Trophoblast cell (in vitro differentiated cells and primary cell): ENCODE measurements around the gene CPT2.

Experiments used
- DNase-seq, 2 donors: peaks; one replicate each; pipeline ENCODE4 v3.0.0-alpha.2; 2016
- H2AFZ ChIP-seq: 2 replicates; pipeline ENCODE4 v1.6.1; 2013; ENCODE audit warnings: low read length, moderate library complexity, mild to moderate bottlenecking; ENCODE audit not compliant: insufficient read depth, poor library complexity
- H2AK5ac ChIP-seq: 2 replicates; pipeline ENCODE4 v1.6.1; 2013; ENCODE audit warnings: mild to moderate bottlenecking, low read length
- H2BK120ac ChIP-seq: 2 replicates; pipeline ENCODE4 v1.6.1; 2013; ENCODE audit warnings: low read length, mild to moderate bottlenecking, moderate library complexity; ENCODE audit not compliant: insufficient read depth, poor library complexity
- H2BK12ac ChIP-seq: 2 replicates; pipeline ENCODE4 v1.6.1; 2013; ENCODE audit warnings: mild to moderate bottlenecking, low read length, moderate library complexity
- H2BK5ac ChIP-seq: 2 replicates; pipeline ENCODE4 v1.6.1; 2013; ENCODE audit warnings: low read length, low read depth, moderate library complexity, mild to moderate bottlenecking; ENCODE audit not compliant: poor library complexity
- H3K14ac ChIP-seq: 2 replicates; pipeline ENCODE4 v1.6.1; 2013; ENCODE audit warnings: mild to moderate bottlenecking, low read length
- H3K18ac ChIP-seq: 2 replicates; pipeline ENCODE4 v1.6.1; 2013; ENCODE audit warnings: mild to moderate bottlenecking, low read length
- H3K23ac ChIP-seq: 2 replicates; pipeline ENCODE4 v1.6.1; 2013; ENCODE audit warnings: low read length
- H3K27ac ChIP-seq: 2 replicates; pipeline ENCODE4 v1.5.1; 2013; ENCODE audit warnings: low read depth, mild to moderate bottlenecking, inconsistent platforms, low read length, moderate library complexity
- H3K27me3 ChIP-seq: 2 replicates; pipeline ENCODE4 v1.6.1; 2013; ENCODE audit warnings: inconsistent platforms, mild to moderate bottlenecking, low read length, moderate library complexity; ENCODE audit not compliant: insufficient read depth
- H3K36me3 ChIP-seq, 2 experiments: 1 replicate in 1 of 2; 2 replicates in 1 of 2; pipeline ENCODE4 v1.6.1; 2013; ENCODE audit warnings: low read length in 2 of 2, mild to moderate bottlenecking in 2 of 2, moderate library complexity in 1 of 2; ENCODE audit not compliant: insufficient read depth in 2 of 2, control insufficient read depth in 1 of 2
- H3K4ac ChIP-seq: 2 replicates; pipeline ENCODE4 v1.6.1; 2013; ENCODE audit warnings: low read depth, mild to moderate bottlenecking, low read length, moderate library complexity
- H3K4me1 ChIP-seq, 2 experiments: 1 replicate in 1 of 2; 2 replicates in 1 of 2; pipeline ENCODE4 v1.6.1; 2013; ENCODE audit warnings: low read length in 2 of 2, mild to moderate bottlenecking in 2 of 2, moderate library complexity in 1 of 2; ENCODE audit not compliant: insufficient read depth in 2 of 2, control insufficient read depth in 1 of 2
- H3K4me2 ChIP-seq: 2 replicates; pipeline ENCODE4 v1.6.1; 2013; ENCODE audit warnings: inconsistent platforms, mild to moderate bottlenecking, low read length, moderate library complexity
- H3K4me3 ChIP-seq: 2 replicates; pipeline ENCODE4 v1.5.1; 2013; ENCODE audit warnings: mild to moderate bottlenecking, low read depth, low read length, inconsistent platforms
- H3K79me1 ChIP-seq: one replicate; pipeline ENCODE4 v1.6.1; 2013; ENCODE audit warnings: low read length
- H3K79me2 ChIP-seq: 2 replicates; pipeline ENCODE4 v1.6.1; 2013; ENCODE audit warnings: low read length, mild to moderate bottlenecking; ENCODE audit not compliant: control insufficient read depth, insufficient read depth, poor library complexity
- H3K9ac ChIP-seq: 2 replicates; pipeline ENCODE4 v1.6.1; 2013; ENCODE audit warnings: mild to moderate bottlenecking, low read length
- H3K9me3 ChIP-seq: 2 replicates; pipeline ENCODE4 v1.6.1; 2013; ENCODE audit warnings: low read depth, mild to moderate bottlenecking, control low read depth, inconsistent platforms, low read length; ENCODE audit not compliant: insufficient read depth
- H4K12ac ChIP-seq: 2 replicates; pipeline ENCODE4 v1.6.1; 2013; ENCODE audit warnings: low read depth, mild to moderate bottlenecking, low read length, moderate library complexity
- H4K8ac ChIP-seq: 2 replicates; pipeline ENCODE4 v1.6.1; 2013; ENCODE audit warnings: low read depth, mild to moderate bottlenecking, low read length, moderate library complexity
- H4K91ac ChIP-seq: one replicate; pipeline ENCODE4 v1.6.1; 2013; ENCODE audit warnings: low read depth, mild to moderate bottlenecking, low read length, moderate library complexity
- WGBS: extraction: QIAGEN DNeasy Blood & Tissue Kit; methylation state at CpG from one replicate; pipeline ENCODE4 v1.1.7; 2013; ENCODE audit warnings: missing lambda C conversion rate; ENCODE audit not compliant: insufficient read length, insufficient coverage; ENCODE audit errors: extremely low coverage; 5-methylcytosine and 5-hydroxymethylcytosine counted together

The CPT2 gene

GRCh38 chr1:53190210-53190611 lies 6.4 kb upstream of the CPT2 start:
- H3K4ac ChIP-seq, result no peak overlapping the region
- no peak overlapping the region for H4K8ac ChIP-seq
- no peak overlapping the region for H3K23ac ChIP-seq
- no peak overlapping the region for H2BK120ac ChIP-seq
- H3K4me3 ChIP-seq, result no peak overlapping the region
- no peak overlapping the region for H4K12ac ChIP-seq
- H3K79me1 ChIP-seq, result no peaks in the 10 kb centered on the region
- no peak overlapping the region for H3K9ac ChIP-seq
- H3K9me3 ChIP-seq, result no peaks in the 10 kb centered on the region
- H3K36me3 ChIP-seq, result no peaks in the 10 kb centered on the region
- no peak overlapping the region for H3K27ac ChIP-seq
- DNase-seq, result no peak
- no CpG with 5 or more reads among the region's 10 CpGs for WGBS
- no peaks in the 10 kb centered on the region for H3K79me2 ChIP-seq
- peaks cover 0 to 2% of the 10 kb centered on the region in 2 experiments for H3K4me1 ChIP-seq
- no peak overlapping the region for H3K14ac ChIP-seq
- H3K4me2 ChIP-seq, result no peak overlapping the region
- H4K91ac ChIP-seq, result no peak overlapping the region
- no peak overlapping the region for H2BK12ac ChIP-seq
- H2AFZ ChIP-seq, result no peak overlapping the region
- H2BK5ac ChIP-seq, result no peak overlapping the region
- no peak overlapping the region for H2AK5ac ChIP-seq
- no peaks in the 10 kb centered on the region for H3K27me3 ChIP-seq
- no peak overlapping the region for H3K18ac ChIP-seq

- Histone ChIP-seq H3K36me3 (no peaks in the 10 kb centered on the region), H3K27me3 (no peaks in the 10 kb centered on the region), H4K12ac (no peak overlapping the region), H4K91ac (no peak overlapping the region), H3K27ac (no peak overlapping the region), H3K79me2 (peaks cover 4% of the 10 kb centered on the region), H3K4ac (no peak overlapping the region), H2BK120ac (no peak overlapping the region), H3K18ac (no peak overlapping the region), H2AFZ (peak overlapping the region; percentile 25), H2AK5ac (no peak overlapping the region), H3K4me2 (no peak overlapping the region), H3K14ac (no peak overlapping the region), H4K8ac (peak overlapping the region; percentile 18), H3K23ac (no peak overlapping the region), H3K4me1 (peaks cover 11 to 15% of the 10 kb centered on the region in 2 experiments), H3K4me3 (no peak overlapping the region), H3K79me1 (peaks cover 6% of the 10 kb centered on the region), H2BK5ac (no peak overlapping the region), H2BK12ac (no peak overlapping the region), H3K9me3 (no peaks in the 10 kb centered on the region), H3K9ac (no peak overlapping the region)
- no CpG with 5 or more reads among the region's 11 CpGs for WGBS
- no peak for DNase-seq
Measured at GRCh38 chr1:53195246-53196016, 1.2 kb upstream of the CPT2 start.

- H3K79me1 ChIP-seq, result peaks cover 6% of the 10 kb centered on the region
- peak overlapping the region; percentile 64 for H4K12ac ChIP-seq
- H3K79me2 ChIP-seq, result peaks cover 4% of the 10 kb centered on the region
- H3K14ac ChIP-seq, result no peak overlapping the region
- H2BK120ac ChIP-seq, result no peak overlapping the region
- H4K91ac ChIP-seq, result no peak overlapping the region
- H2BK5ac ChIP-seq, result no peak overlapping the region
- peak in 1 of 2 donors; percentile 57 for DNase-seq
- H3K27ac ChIP-seq, result no peak overlapping the region
- H3K23ac ChIP-seq, result no peak overlapping the region
- no peak overlapping the region for H3K18ac ChIP-seq
- H3K4ac ChIP-seq, result no peak overlapping the region
- no peaks in the 10 kb centered on the region for H3K9me3 ChIP-seq
- peak overlapping the region; percentile 18 for H4K8ac ChIP-seq
- peak overlapping the region; percentile 25 for H2AFZ ChIP-seq
- H3K36me3 ChIP-seq, result peaks cover 0 to 5% of the 10 kb centered on the region in 2 experiments
- H3K27me3 ChIP-seq, result no peaks in the 10 kb centered on the region
- no peak overlapping the region for H3K4me3 ChIP-seq
- no CpG with 5 or more reads among the region's 9 CpGs for WGBS
- H2AK5ac ChIP-seq, result no peak overlapping the region
- H3K4me1 ChIP-seq, result peaks cover 11 to 15% of the 10 kb centered on the region in 2 experiments
- no peak overlapping the region for H3K9ac ChIP-seq
- H3K4me2 ChIP-seq, result peak overlapping the region; percentile 59
- H2BK12ac ChIP-seq, result no peak overlapping the region
Measured at GRCh38 chr1:53196017-53196484, 573 bp upstream of the CPT2 start.

GRCh38 chr1:53197291-53198200 lies 922 bp downstream of the CPT2 start:
- WGBS, result no CpG with 5 or more reads among the region's 13 CpGs
- no peak overlapping the region for H2AK5ac ChIP-seq
- no peak overlapping the region for H3K23ac ChIP-seq
- peaks cover 4% of the 10 kb centered on the region for H3K79me2 ChIP-seq
- H3K9me3 ChIP-seq, result no peaks in the 10 kb centered on the region
- peak overlapping the region; percentile 94 for H3K14ac ChIP-seq
- peak overlapping the region; percentile 79 for H2AFZ ChIP-seq
- peak overlapping the region; percentile 89 for H2BK5ac ChIP-seq
- peak overlapping the region; percentile 85 for H3K27ac ChIP-seq
- peak overlapping the region; percentile 93 for H4K91ac ChIP-seq
- peak; percentile 78 to 90 for DNase-seq
- peaks cover 6% of the 10 kb centered on the region for H3K79me1 ChIP-seq
- peaks cover 0 to 7% of the 10 kb centered on the region in 2 experiments for H3K36me3 ChIP-seq
- peak overlapping the region; percentile 35 for H4K12ac ChIP-seq
- peaks cover 11 to 15% of the 10 kb centered on the region in 2 experiments for H3K4me1 ChIP-seq
- peak overlapping the region; percentile 87 for H3K18ac ChIP-seq
- H3K4me2 ChIP-seq, result peak overlapping the region; percentile 78
- H3K4ac ChIP-seq, result peak overlapping the region; percentile 71
- H2BK12ac ChIP-seq, result no peak overlapping the region
- H3K4me3 ChIP-seq, result peak overlapping the region; percentile 82
- no peaks in the 10 kb centered on the region for H3K27me3 ChIP-seq
- H3K9ac ChIP-seq, result peak overlapping the region; percentile 71
- peak overlapping the region; percentile 97 for H4K8ac ChIP-seq
- peak overlapping the region; percentile 70 for H2BK120ac ChIP-seq
